ENCODE results near the gene ZFP64. TPM values are rescaled to one million over a fixed set of nuclear protein-coding genes. Genes with fewer than 3 reads are reported as not detected.

ZFP64 gene
- total and polyA plus RNA-seq, 2 of the 4 experiments (the other 2 are of a cell fraction) = 14.3 to 17.1 TPM

DNA sequence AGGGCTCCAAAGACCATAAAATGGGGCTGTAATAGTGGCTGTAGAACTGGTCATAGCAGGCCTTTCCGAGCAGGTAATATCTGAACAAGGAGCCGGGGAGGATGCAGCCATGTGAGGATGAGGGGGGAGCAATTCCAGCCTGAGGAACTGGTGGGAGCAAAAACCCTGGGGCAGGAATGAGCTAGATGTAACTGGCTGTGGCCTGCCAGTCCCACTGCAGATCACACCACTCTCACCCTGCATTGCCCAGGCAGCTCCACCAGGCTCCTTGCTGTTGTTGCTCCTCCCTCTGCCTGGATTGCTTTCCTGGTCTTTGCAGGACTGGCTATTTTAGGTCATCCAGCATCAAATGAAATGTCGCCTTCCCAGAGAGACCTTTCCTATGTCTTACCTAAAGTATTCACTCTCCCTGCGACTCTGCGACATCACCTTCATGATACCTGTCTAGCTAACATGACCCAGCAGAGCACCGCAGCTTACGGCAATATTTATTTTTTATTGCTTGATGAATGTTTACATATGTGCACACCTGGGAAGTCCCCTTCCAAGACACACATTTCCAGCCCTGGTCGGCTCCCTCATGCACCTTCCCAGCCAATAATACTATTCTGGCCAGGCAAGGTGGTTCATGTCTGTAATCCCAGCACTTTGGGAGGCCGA lies 2.4 kb upstream of the ZFP64 start:
- intact Hi-C loops (cut with micrococcal nuclease) (no loop called here), dilution Hi-C loops (cut with HindIII; ENCODE audit: low sequenced_read_pairs, unreplicated experiment) (no loop called here), in situ Hi-C loops (cut with MboI; ENCODE audit: low sequenced_read_pairs) (no loop called here)
- ATAC-seq (ENCODE audit: low read depth) = no peak
- H3K9me1 ChIP-seq (ENCODE audit: insufficient read depth, low read length) = no peaks in the 10 kb centered on the region
- no peaks in the 10 kb centered on the region for H3K36me3 ChIP-seq (ENCODE audit: control insufficient read depth, insufficient read depth, low read length)
- peaks cover 2% of the 10 kb centered on the region; the same call in 1 of the 2 replicates for H3K4me1 ChIP-seq (ENCODE audit: control insufficient read depth, insufficient read depth, low read length)
- WGBS, 2 experiments (ENCODE audit: extremely low coverage in 2 of 2, insufficient read length in 1 of 2) = no CpG with 5 or more reads among the region's 9 CpGs
- CTCF ChIA-PET = no interaction called here
- peaks cover 8 to 18% of the 10 kb centered on the region in 2 experiments; a peak in 3 of 4 replicates for H3K79me1 ChIP-seq (ENCODE audit: low read depth in 1 of 2, low read length in 2 of 2)
- no peak for DNase-seq
- H3K4me3 ChIP-seq (ENCODE audit: insufficient read depth, low read depth, low read length) = no peak overlapping the region
- no peaks in the 10 kb centered on the region for H3K9me3 ChIP-seq (ENCODE audit: control insufficient read depth, insufficient read depth, low read length)
- TF ChIP-seq MAFK (IDR thresholded peaks at IDR 0.05; ENCODE audit: low read depth, low read length) (no peak), RCOR1 (IDR thresholded peaks at IDR 0.05; ENCODE audit: insufficient replicate concordance, low read length) (no peak), CEBPB (IDR thresholded peaks at IDR 0.05; ENCODE audit: low read depth, low read length) (no peak), RAD21 (IDR thresholded peaks at IDR 0.05; ENCODE audit: low read length) (no peak), BHLHE40 (IDR thresholded peaks at IDR 0.05; ENCODE audit: low read depth, low read length) (no peak), RFX5 (IDR thresholded peaks at IDR 0.05; ENCODE audit: low read depth, low read length) (no peak), POLR2A (IDR thresholded peaks at IDR 0.05; ENCODE audit: low read depth, low read length) (no peak), SMC3 (IDR thresholded peaks at IDR 0.05; ENCODE audit: low read depth, low read length) (no peak), NFE2L2 (IDR thresholded peaks at IDR 0.05; ENCODE audit: low read depth, low read length) (no peak), MXI1 (IDR thresholded peaks at IDR 0.05; ENCODE audit: borderline replicate concordance, low read depth, low read length) (no peak), MAZ (IDR thresholded peaks at IDR 0.05; ENCODE audit: borderline replicate concordance, low read depth, low read length) (no peak)
- TF ChIP-seq, protein P1, sequence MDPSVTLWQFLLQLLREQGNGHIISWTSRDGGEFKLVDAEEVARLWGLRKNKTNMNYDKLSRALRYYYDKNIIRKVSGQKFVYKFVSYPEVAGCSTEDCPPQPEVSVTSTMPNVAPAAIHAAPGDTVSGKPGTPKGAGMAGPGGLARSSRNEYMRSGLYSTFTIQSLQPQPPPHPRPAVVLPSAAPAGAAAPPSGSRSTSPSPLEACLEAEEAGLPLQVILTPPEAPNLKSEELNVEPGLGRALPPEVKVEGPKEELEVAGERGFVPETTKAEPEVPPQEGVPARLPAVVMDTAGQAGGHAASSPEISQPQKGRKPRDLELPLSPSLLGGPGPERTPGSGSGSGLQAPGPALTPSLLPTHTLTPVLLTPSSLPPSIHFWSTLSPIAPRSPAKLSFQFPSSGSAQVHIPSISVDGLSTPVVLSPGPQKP (IDR thresholded peaks at IDR 0.05; ENCODE audit: borderline replicate concordance, low read depth, low read length) = no peak
- TF ChIP-seq, protein P2, sequence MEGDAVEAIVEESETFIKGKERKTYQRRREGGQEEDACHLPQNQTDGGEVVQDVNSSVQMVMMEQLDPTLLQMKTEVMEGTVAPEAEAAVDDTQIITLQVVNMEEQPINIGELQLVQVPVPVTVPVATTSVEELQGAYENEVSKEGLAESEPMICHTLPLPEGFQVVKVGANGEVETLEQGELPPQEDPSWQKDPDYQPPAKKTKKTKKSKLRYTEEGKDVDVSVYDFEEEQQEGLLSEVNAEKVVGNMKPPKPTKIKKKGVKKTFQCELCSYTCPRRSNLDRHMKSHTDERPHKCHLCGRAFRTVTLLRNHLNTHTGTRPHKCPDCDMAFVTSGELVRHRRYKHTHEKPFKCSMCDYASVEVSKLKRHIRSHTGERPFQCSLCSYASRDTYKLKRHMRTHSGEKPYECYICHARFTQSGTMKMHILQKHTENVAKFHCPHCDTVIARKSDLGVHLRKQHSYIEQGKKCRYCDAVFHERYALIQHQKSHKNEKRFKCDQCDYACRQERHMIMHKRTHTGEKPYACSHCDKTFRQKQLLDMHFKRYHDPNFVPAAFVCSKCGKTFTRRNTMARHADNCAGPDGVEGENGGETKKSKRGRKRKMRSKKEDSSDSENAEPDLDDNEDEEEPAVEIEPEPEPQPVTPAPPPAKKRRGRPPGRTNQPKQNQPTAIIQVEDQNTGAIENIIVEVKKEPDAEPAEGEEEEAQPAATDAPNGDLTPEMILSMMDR (conservative IDR thresholded peaks at IDR 0.05; ENCODE audit: low read depth, low read length) = no peak
- no peak overlapping the region for H2BK15ac ChIP-seq (ENCODE audit: low read depth, low read length)
- H3K14ac ChIP-seq (replicated peaks; ENCODE audit: low read depth, low read length) = no peak overlapping the region
- H3K9ac ChIP-seq (ENCODE audit: low read depth, low read length) = no peak overlapping the region
- no peak overlapping the region for H3K18ac ChIP-seq (ENCODE audit: low read depth, low read length)
- H3K4ac ChIP-seq (ENCODE audit: low read depth, low read length) = no peak overlapping the region
- H2AK5ac ChIP-seq (ENCODE audit: low read depth, low read length) = no peak overlapping the region
- no peak overlapping the region for H4K91ac ChIP-seq (ENCODE audit: insufficient read depth, low read depth, low read length)
- peaks cover 4% of the 10 kb centered on the region; the same call in 1 of the 2 replicates for H4K20me1 ChIP-seq (ENCODE audit: insufficient read depth, low read length)
- no peak overlapping the region for H3K27ac ChIP-seq (ENCODE audit: insufficient read depth, low read length)
- no peak overlapping the region for H2BK120ac ChIP-seq (ENCODE audit: low read depth, low read length)
- no peak overlapping the region for H3K23ac ChIP-seq (ENCODE audit: low read depth, low read length)
- H2AK9ac ChIP-seq (replicated peaks; ENCODE audit: low read depth, low read length, poor library complexity) = no peak overlapping the region
- no TSS peak for BruUV-seq (replicated peaks)
- H4K8ac ChIP-seq (ENCODE audit: low read depth in 2 of 2, low read length in 2 of 2) = no peak overlapping the region
- no peaks in the 10 kb centered on the region; the same call in 1 of the 2 replicates for H3K27me3 ChIP-seq (ENCODE audit: control insufficient read depth, insufficient read depth, low read length)
- POLR2A ChIA-PET (ENCODE audit: unreplicated experiment) = no interaction called here
- H3K56ac ChIP-seq (ENCODE audit: extremely low read depth, insufficient read depth, low read length) = no peak overlapping the region
- H2BK5ac ChIP-seq (ENCODE audit: low read depth, low read length, poor library complexity, severe bottlenecking) = no peak overlapping the region
- H3K4me2 ChIP-seq (ENCODE audit: low read depth, low read length) = no peak overlapping the region
- H2BK20ac ChIP-seq (ENCODE audit: low read depth, low read length) = no peak overlapping the region
- no peak overlapping the region for H4K5ac ChIP-seq (ENCODE audit: low read depth, low read length)
- H2AFZ ChIP-seq (replicated peaks; ENCODE audit: low read length, poor library complexity) = no peak overlapping the region

Measured in IMR-90 (cell line).